OCI-LY3 (cell line): ENCODE results near the gene AHRR.

Experiments used
- EZH2phosphoT487 ChIP-seq: fragments of 200-600 bp; shearing (Covaris generic); IDR thresholded peaks from 2 replicates; pipeline ENCODE4 v1.6.1; 2018; ENCODE audit warnings: antibody characterized with exemption, mixed run types, low read depth
- TF ChIP-seq, protein P1 (sequence below): fragments of 200-600, 300-600 bp; sonication (generic); IDR thresholded peaks from 2 replicates; pipeline ENCODE4 v1.5.1; 2014; ENCODE audit warnings: antibody characterized with exemption, low read length, low read depth

DNA sequence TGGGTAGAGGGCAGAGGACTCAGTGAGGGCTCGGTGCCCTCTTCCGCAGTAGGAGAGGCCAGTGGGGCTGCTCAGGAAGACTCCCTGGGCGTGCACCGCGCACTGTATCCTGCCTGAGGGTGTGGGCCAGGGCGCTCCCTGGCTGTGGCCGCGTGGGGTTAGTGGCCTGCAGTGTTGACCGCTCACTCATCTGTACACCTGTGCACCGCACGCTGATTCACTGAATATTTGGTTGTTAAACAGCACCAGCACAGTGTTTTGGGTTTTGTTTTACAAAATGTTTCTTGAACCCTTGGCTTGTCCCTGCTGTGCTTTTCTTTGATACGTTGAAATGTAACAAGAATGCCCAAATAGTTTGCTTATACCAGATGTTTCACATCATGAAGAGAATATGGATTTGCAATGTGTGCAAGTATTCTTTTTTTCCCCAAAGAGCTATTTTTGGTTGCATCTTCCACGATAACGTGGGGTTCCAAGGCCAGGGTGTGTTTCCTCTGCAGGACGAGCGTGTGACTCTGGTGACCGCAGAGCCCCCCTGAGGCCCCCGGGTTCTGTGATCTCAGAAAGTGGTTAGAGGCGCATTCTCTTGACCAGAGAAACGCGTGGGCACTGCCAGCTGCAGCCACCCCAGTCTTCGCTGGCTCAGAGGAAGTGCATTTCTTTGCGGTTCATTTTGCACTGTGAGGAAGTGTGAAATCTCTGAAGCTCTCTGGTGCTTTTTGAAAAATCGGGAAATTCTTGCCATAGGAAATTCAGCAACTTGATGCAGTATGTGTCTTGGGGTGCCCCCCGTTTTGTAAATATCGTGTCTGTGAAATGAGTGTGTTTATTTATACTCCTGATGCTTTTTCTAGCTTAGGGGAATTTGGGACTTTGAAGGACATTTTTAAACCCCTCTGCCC lies 46.9 kb downstream of the AHRR start:
- TF ChIP-seq, protein P1, sequence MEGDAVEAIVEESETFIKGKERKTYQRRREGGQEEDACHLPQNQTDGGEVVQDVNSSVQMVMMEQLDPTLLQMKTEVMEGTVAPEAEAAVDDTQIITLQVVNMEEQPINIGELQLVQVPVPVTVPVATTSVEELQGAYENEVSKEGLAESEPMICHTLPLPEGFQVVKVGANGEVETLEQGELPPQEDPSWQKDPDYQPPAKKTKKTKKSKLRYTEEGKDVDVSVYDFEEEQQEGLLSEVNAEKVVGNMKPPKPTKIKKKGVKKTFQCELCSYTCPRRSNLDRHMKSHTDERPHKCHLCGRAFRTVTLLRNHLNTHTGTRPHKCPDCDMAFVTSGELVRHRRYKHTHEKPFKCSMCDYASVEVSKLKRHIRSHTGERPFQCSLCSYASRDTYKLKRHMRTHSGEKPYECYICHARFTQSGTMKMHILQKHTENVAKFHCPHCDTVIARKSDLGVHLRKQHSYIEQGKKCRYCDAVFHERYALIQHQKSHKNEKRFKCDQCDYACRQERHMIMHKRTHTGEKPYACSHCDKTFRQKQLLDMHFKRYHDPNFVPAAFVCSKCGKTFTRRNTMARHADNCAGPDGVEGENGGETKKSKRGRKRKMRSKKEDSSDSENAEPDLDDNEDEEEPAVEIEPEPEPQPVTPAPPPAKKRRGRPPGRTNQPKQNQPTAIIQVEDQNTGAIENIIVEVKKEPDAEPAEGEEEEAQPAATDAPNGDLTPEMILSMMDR = no peak
- TF ChIP-seq EZH2phosphoT487 = no peak
